GM23338 (cell line): ENCODE results near the gene DNAJC17.

ENCODE experiments used
- CREB1 ChIP-seq: fragments of 250-450 bp; sonication (Bioruptor Pico); IDR thresholded peaks from 2 replicates; pipeline ENCODE4 v1.5.0; 2020; ENCODE audit warnings: low read depth, mild to moderate bottlenecking, moderate library complexity
- CTCF ChIP-seq, 2 experiments: fragments of 200-600 bp in 1 of 2; sonication (generic) in 1 of 2; conservative IDR thresholded peaks; 2 replicates each; pipeline versions ENCODE4 v1.5.1 to v1.6.1; 2016 to 2017; ENCODE audit warnings: antibody characterized with exemption in 2 of 2, low read depth in 2 of 2, mild to moderate bottlenecking in 2 of 2, moderate library complexity in 1 of 2
- ETS1 ChIP-seq: IDR thresholded peaks from 2 replicates; pipeline ENCODE4 v1.6.1; 2016; ENCODE audit warnings: antibody characterized with exemption
- EZH2 ChIP-seq: fragments of 200-600 bp; sonication (generic); IDR thresholded peaks from one replicate; pipeline ENCODE4 v1.8.0; 2017; ENCODE audit warnings: antibody characterized with exemption, mild to moderate bottlenecking, low read depth; ENCODE audit not compliant: unreplicated experiment
- EZH2phosphoT487 ChIP-seq: fragments of 200-600 bp; sonication (generic); IDR thresholded peaks from one replicate; pipeline ENCODE4 v1.8.1; 2018; ENCODE audit warnings: antibody characterized with exemption; ENCODE audit not compliant: unreplicated experiment
- JUNB ChIP-seq: IDR thresholded peaks from one replicate; pipeline ENCODE4 v1.6.1; 2016; ENCODE audit warnings: antibody characterized with exemption; ENCODE audit not compliant: unreplicated experiment
- NANOG ChIP-seq: IDR thresholded peaks from 2 replicates; pipeline ENCODE4 v1.6.1; 2016; ENCODE audit warnings: antibody characterized with exemption, borderline replicate concordance
- POLR2AphosphoS5 ChIP-seq: IDR thresholded peaks from 2 replicates; pipeline ENCODE4 v1.6.1; 2016; ENCODE audit warnings: antibody characterized with exemption, low read depth
- REST ChIP-seq: IDR thresholded peaks from one replicate; pipeline ENCODE4 v1.6.1; 2018; ENCODE audit warnings: antibody characterized with exemption; ENCODE audit not compliant: unreplicated experiment
- ZNF114 ChIP-seq: fragments of 250-450 bp; sonication (Bioruptor Pico); IDR thresholded peaks from 2 replicates; pipeline ENCODE4 v1.5.0; 2020; ENCODE audit warnings: mild to moderate bottlenecking, moderate library complexity
- ZNF331 ChIP-seq: fragments of 250-450 bp; sonication (Bioruptor Pico); IDR thresholded peaks from 2 replicates; pipeline ENCODE4 v1.5.0; 2020; ENCODE audit warnings: low read depth, mild to moderate bottlenecking, moderate library complexity

GRCh38 chr15:40785164-40785563 lies 22.1 kb downstream of the DNAJC17 start:
- TF ChIP-seq CTCF (conservative IDR thresholded peaks at IDR 0.05; ENCODE audit: low read depth in 2 of 2) = peak; percentile 41 to 50
- TF ChIP-seq EZH2 = no peak
- no peak for TF ChIP-seq REST
- TF ChIP-seq JUNB = no peak
- no peak for TF ChIP-seq POLR2AphosphoS5
- no peak for TF ChIP-seq EZH2phosphoT487
- TF ChIP-seq CREB1 (CRISPR knock-in tag) = no peak
- no peak for TF ChIP-seq ZNF331
- TF ChIP-seq ETS1 = no peak
- TF ChIP-seq ZNF114 (CRISPR knock-in tag) = no peak
- no peak for TF ChIP-seq NANOG
